Upper lobe of left lung (tissue), 4 donors: ENCODE results near the gene SLC44A5.

Source experiments
- CTCF ChIP-seq, 6 experiments: fragments of 450-650 bp in 4 of 6; fragments of 200-600 bp in 2 of 6; sonication (generic) in 2 of 6; IDR thresholded peaks; one replicate each; pipeline ENCODE4 v1.5.1; 2016 to 2019; ENCODE audit warnings: antibody characterized with exemption in 6 of 6
- POLR2A ChIP-seq, 4 donors: fragments of 450-650 bp; IDR thresholded peaks; one replicate each; pipeline ENCODE4 v1.5.1; 2016 to 2017; ENCODE audit warnings: antibody characterized with exemption in 4 of 4, mild to moderate bottlenecking in 2 of 4
- POLR2AphosphoS5 ChIP-seq, 2 donors: sonication (generic); formaldehyde crosslinking; IDR thresholded peaks; one replicate each; pipeline ENCODE4 v1.5.1; 2017; ENCODE audit warnings: antibody characterized with exemption in 2 of 2

- TF ChIP-seq CTCF (IDR thresholded peaks at IDR 0.05), result no peak
- TF ChIP-seq POLR2A (IDR thresholded peaks at IDR 0.05), result no peak
- TF ChIP-seq POLR2AphosphoS5 (IDR thresholded peaks at IDR 0.05), result no peak
Measured at GRCh38 chr1:75170011-75170410, 440.9 kb downstream of the SLC44A5 start.
